HepG2 (cell line): Measurements from ENCODE around the gene DGCR6L. TPM values are rescaled to one million over a fixed set of nuclear protein-coding genes. Genes with fewer than 3 reads are reported as not detected.

Experiments
- ATM ChIP-seq: fragments of 450-650 bp; IDR thresholded peaks from 2 replicates; pipeline ENCODE4 v1.7.1; 2017; ENCODE audit warnings: mild to moderate bottlenecking, borderline replicate concordance
- CREBL2 ChIP-seq: sonication (generic); formaldehyde crosslinking; IDR thresholded peaks from 2 replicates; pipeline ENCODE4 v1.8.1; 2023; ENCODE audit warnings: missing genetic modification reagents, mild to moderate bottlenecking, borderline replicate concordance
- ETV5 ChIP-seq: IDR thresholded peaks from 2 replicates; pipeline ENCODE4 v1.6.1; 2018; ENCODE audit warnings: missing biosample characterization, missing genetic modification reagents, inconsistent platforms, borderline replicate concordance
- KDM4B ChIP-seq: sonication (generic); formaldehyde crosslinking; IDR thresholded peaks from 2 replicates; pipeline ENCODE4 v1.4.0; 2020; ENCODE audit warnings: missing genetic modification reagents
- NKX3-1 ChIP-seq: sonication (generic); formaldehyde crosslinking; IDR thresholded peaks from 2 replicates; pipeline ENCODE4 v1.5.0; 2020; ENCODE audit warnings: missing genetic modification reagents
- RCOR2 ChIP-seq: IDR thresholded peaks from 2 replicates; pipeline ENCODE4 v1.6.1; 2016; ENCODE audit warnings: missing biosample characterization, missing genetic modification reagents
- SAFB2 ChIP-seq: sonication (generic); formaldehyde crosslinking; IDR thresholded peaks from 2 replicates; pipeline ENCODE4 v1.5.1; 2020; ENCODE audit warnings: missing genetic modification reagents, low read depth, mild to moderate bottlenecking, borderline replicate concordance
- SP1 ChIP-seq, 2 experiments: fragments of 450-650 bp in 1 of 2; sonication (generic) in 1 of 2; formaldehyde crosslinking in 1 of 2; IDR thresholded peaks; 2 replicates each; pipeline versions ENCODE4 v1.4.0 to v1.6.1; 2016 to 2020; ENCODE audit warnings: missing genetic modification reagents in 1 of 2
- SUZ12 ChIP-seq: fragments of 150-350 bp; IDR thresholded peaks from 2 replicates; pipeline ENCODE4 v1.6.1; 2014; ENCODE audit warnings: low read depth, low read length
- TRIM22 ChIP-seq: fragments of 450-650 bp; IDR thresholded peaks from 2 replicates; pipeline ENCODE4 v1.6.1; 2017
- U2AF1 ChIP-seq: fragments of 200-400 bp; formaldehyde crosslinking; optimal IDR thresholded peaks from 2 replicates; pipeline ENCODE3; 2017; ENCODE audit warnings: mild to moderate bottlenecking, low read depth, low read length
- ZGPAT ChIP-seq: IDR thresholded peaks from 2 replicates; pipeline ENCODE4 v1.6.1; 2016; ENCODE audit warnings: mild to moderate bottlenecking
- ZMYM2 ChIP-seq: sonication (generic); formaldehyde crosslinking; IDR thresholded peaks from 2 replicates; pipeline ENCODE4 v1.8.0; 2022; ENCODE audit warnings: mild to moderate bottlenecking, missing genetic modification reagents
- ZNF335 ChIP-seq: sonication (generic); formaldehyde crosslinking; IDR thresholded peaks from 2 replicates; pipeline ENCODE4 v1.4.0; 2020; ENCODE audit warnings: missing genetic modification reagents
- ZNF563 ChIP-seq: sonication (generic); formaldehyde crosslinking; IDR thresholded peaks from 2 replicates; pipeline ENCODE4 v1.8.0; 2022; ENCODE audit warnings: mild to moderate bottlenecking, moderate library complexity, missing genetic modification reagents
- ZNF607 ChIP-seq: sonication (generic); formaldehyde crosslinking; IDR thresholded peaks from 2 replicates; pipeline ENCODE4 v1.5.1; 2020; ENCODE audit warnings: missing genetic modification reagents, mild to moderate bottlenecking, borderline replicate concordance
- polyA plus RNA-seq, 8 experiments: library from polyadenylated mRNA; depleted of rRNA in 3 of 8; stranded (reverse) in 7 of 8; unstranded in 1 of 8; fragments of >200 nt; fragmentation: Illumina TruSeq in 4 of 8; extraction: Trizol in 4 of 8; gene quantifications; 2 replicates each; pipeline versions ENCODE4 v1.2.1 to v1.2.3, GENCODE V29; 2011 to 2016; ENCODE audit warnings: low read depth in 4 of 8, missing spikeins in 1 of 8, mixed read lengths in 1 of 8; ENCODE audit not compliant: insufficient read depth in 1 of 8
- total RNA-seq, 5 experiments: library from RNA; depleted of rRNA; stranded (reverse); fragments of >200 nt; fragmentation: Illumina TruSeq; extraction: Trizol; gene quantifications; 2 replicates each; pipeline ENCODE4 v1.2.3, GENCODE V29; 2016; ENCODE audit warnings: low read depth in 1 of 5
- TF ChIP-seq, protein P1 (sequence below): sonication (generic); formaldehyde crosslinking; IDR thresholded peaks from 2 replicates; pipeline ENCODE4 v1.5.1; 2020; ENCODE audit warnings: mild to moderate bottlenecking, missing genetic modification reagents, borderline replicate concordance
- TF ChIP-seq, protein P2 (sequence below): sonication (generic); formaldehyde crosslinking; IDR thresholded peaks from 2 replicates; pipeline ENCODE4 v1.8.0; 2022; ENCODE audit warnings: mild to moderate bottlenecking, missing genetic modification reagents

DGCR6L gene
- total and polyA plus RNA-seq, 2 of the 13 experiments (the other 11 are each of a cell fraction or from before 2014, with no cell fraction given) = 17.5 to 35.3 TPM

- TF ChIP-seq, protein P1, sequence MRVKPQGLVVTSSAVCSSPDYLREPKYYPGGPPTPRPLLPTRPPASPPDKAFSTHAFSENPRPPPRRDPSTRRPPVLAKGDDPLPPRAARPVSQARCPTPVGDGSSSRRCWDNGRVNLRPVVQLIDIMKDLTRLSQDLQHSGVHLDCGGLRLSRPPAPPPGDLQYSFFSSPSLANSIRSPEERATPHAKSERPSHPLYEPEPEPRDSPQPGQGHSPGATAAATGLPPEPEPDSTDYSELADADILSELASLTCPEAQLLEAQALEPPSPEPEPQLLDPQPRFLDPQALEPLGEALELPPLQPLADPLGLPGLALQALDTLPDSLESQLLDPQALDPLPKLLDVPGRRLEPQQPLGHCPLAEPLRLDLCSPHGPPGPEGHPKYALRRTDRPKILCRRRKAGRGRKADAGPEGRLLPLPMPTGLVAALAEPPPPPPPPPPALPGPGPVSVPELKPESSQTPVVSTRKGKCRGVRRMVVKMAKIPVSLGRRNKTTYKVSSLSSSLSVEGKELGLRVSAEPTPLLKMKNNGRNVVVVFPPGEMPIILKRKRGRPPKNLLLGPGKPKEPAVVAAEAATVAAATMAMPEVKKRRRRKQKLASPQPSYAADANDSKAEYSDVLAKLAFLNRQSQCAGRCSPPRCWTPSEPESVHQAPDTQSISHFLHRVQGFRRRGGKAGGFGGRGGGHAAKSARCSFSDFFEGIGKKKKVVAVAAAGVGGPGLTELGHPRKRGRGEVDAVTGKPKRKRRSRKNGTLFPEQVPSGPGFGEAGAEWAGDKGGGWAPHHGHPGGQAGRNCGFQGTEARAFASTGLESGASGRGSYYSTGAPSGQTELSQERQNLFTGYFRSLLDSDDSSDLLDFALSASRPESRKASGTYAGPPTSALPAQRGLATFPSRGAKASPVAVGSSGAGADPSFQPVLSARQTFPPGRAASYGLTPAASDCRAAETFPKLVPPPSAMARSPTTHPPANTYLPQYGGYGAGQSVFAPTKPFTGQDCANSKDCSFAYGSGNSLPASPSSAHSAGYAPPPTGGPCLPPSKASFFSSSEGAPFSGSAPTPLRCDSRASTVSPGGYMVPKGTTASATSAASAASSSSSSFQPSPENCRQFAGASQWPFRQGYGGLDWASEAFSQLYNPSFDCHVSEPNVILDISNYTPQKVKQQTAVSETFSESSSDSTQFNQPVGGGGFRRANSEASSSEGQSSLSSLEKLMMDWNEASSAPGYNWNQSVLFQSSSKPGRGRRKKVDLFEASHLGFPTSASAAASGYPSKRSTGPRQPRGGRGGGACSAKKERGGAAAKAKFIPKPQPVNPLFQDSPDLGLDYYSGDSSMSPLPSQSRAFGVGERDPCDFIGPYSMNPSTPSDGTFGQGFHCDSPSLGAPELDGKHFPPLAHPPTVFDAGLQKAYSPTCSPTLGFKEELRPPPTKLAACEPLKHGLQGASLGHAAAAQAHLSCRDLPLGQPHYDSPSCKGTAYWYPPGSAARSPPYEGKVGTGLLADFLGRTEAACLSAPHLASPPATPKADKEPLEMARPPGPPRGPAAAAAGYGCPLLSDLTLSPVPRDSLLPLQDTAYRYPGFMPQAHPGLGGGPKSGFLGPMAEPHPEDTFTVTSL = no peak
- TF ChIP-seq ZNF563 (peak; percentile 53; the same call in 1 of the 2 replicates), KDM4B (CRISPR knock-in tag) (no peak), TRIM22 (no peak), ZMYM2 (CRISPR knock-in tag) (no peak), ZNF607 (peak; percentile 53), ZNF335 (CRISPR knock-in tag) (peak; percentile 40; the same call in 1 of the 2 replicates), RCOR2 (CRISPR knock-in tag) (no peak), CREBL2 (no peak), ATM (no peak), ZGPAT (CRISPR knock-in tag) (peak; percentile 77; the same call in 1 of the 2 replicates), SUZ12 (no peak), ETV5 (CRISPR knock-in tag) (no peak; the same call in 1 of the 2 replicates), U2AF1 (no peak), SAFB2 (CRISPR knock-in tag) (no peak; the same call in 1 of the 2 replicates), SP1 (IDR thresholded peaks at IDR 0.05) (no peak), SP1 (CRISPR knock-in tag; IDR thresholded peaks at IDR 0.05) (peak; percentile 88), NKX3-1 (CRISPR knock-in tag) (0 out of 2 replicates have a peak, but pooled peaks have one; percentile 13)
- TF ChIP-seq, protein P2, sequence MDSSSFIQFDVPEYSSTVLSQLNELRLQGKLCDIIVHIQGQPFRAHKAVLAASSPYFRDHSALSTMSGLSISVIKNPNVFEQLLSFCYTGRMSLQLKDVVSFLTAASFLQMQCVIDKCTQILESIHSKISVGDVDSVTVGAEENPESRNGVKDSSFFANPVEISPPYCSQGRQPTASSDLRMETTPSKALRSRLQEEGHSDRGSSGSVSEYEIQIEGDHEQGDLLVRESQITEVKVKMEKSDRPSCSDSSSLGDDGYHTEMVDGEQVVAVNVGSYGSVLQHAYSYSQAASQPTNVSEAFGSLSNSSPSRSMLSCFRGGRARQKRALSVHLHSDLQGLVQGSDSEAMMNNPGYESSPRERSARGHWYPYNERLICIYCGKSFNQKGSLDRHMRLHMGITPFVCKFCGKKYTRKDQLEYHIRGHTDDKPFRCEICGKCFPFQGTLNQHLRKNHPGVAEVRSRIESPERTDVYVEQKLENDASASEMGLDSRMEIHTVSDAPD = no peak
These were observed at the start of gene DGCR6L (continued) for GRCh38 chr22:20319745-20320658.
